Measurements from ENCODE around the gene FOXC1. TPM values are rescaled to one million over a fixed set of nuclear protein-coding genes. Genes with fewer than 3 reads are reported as not detected.

FOXC1 gene
- total RNA-seq, 4 donors from 2014 or later = 0.92 to 3.9 (median 2.0) TPM

GRCh38 chr6:1619098-1619672 is 9.5 kb downstream of the FOXC1 start:
- Histone ChIP-seq H3K27ac (no peak overlapping the region), H3K27me3 (peaks cover 38 to 74% (median 57%) of the 10 kb centered on the region in 3 donors), H3K36me3 (no peaks in the 10 kb centered on the region), H3K9me3 (no peaks in the 10 kb centered on the region), H3K4me1 (peaks cover 0 to 6% of the 10 kb centered on the region in 2 donors), H3K4me3 (peak overlapping the region in 2 of 4 donors; percentile 26 to 38)
- ATAC-seq (no peak), DNase-seq (no peak)
- TF ChIP-seq POLR2A (IDR thresholded peaks at IDR 0.05) (no peak), CTCF (IDR thresholded peaks at IDR 0.05 in 4 of 5, conservative IDR thresholded peaks at IDR 0.05 in 1 of 5) (no peak)
- intact Hi-C loops (cut with DNase I; ENCODE audit: low total_unique reads) (no loop called here), in situ Hi-C loops (cut with MboI; ENCODE audit: low sequenced_read_pairs in 4 of 4) (loop anchor here in 1 of 4 donors (25.0 kb wide), 1 partner anchor 493 kb away; no protein-coding TSS in a partner anchor)

- intact Hi-C loops (cut with DNase I; ENCODE audit: low total_unique reads) (no loop called here), in situ Hi-C loops (cut with MboI; ENCODE audit: low sequenced_read_pairs in 4 of 4) (loop anchor here in 1 of 4 donors (25.0 kb wide), 1 partner anchor 492 kb away; no protein-coding TSS in a partner anchor)
- ATAC-seq = no peak
- Histone ChIP-seq H3K36me3 (no peaks in the 10 kb centered on the region), H3K9me3 (no peaks in the 10 kb centered on the region), H3K4me1 (peaks cover 0 to 10% of the 10 kb centered on the region in 2 donors), H3K27me3 (peaks cover 38 to 75% (median 55%) of the 10 kb centered on the region in 3 donors), H3K4me3 (peak overlapping the region; percentile 16 to 38 (median 28)), H3K27ac (no peak overlapping the region)
- TF ChIP-seq POLR2A (IDR thresholded peaks at IDR 0.05) (no peak), CTCF (IDR thresholded peaks at IDR 0.05 in 4 of 5, conservative IDR thresholded peaks at IDR 0.05 in 1 of 5) (no peak)
- DNase-seq = no peak
Measured at GRCh38 chr6:1619673-1620503, 10.2 kb downstream of the FOXC1 start.

GRCh38 chr6:1620504-1621069 is 10.9 kb downstream of the FOXC1 start:
- H3K27me3 ChIP-seq = peaks cover 45 to 75% (median 58%) of the 10 kb centered on the region in 3 donors
- TF ChIP-seq CTCF (IDR thresholded peaks at IDR 0.05 in 4 of 5, conservative IDR thresholded peaks at IDR 0.05 in 1 of 5) = no peak
- TF ChIP-seq POLR2A (IDR thresholded peaks at IDR 0.05) = no peak
- H3K4me1 ChIP-seq = peaks cover 3 to 14% of the 10 kb centered on the region in 2 donors
- H3K27ac ChIP-seq = no peak overlapping the region
- no peak overlapping the region for H3K4me3 ChIP-seq
- in situ Hi-C loops (cut with MboI; ENCODE audit: low sequenced_read_pairs in 4 of 4) = loop anchor here in 1 of 4 donors (25.0 kb wide), 1 partner anchor 492 kb away; no protein-coding TSS in a partner anchor
- ATAC-seq (no peak), DNase-seq (no peak)
- no peaks in the 10 kb centered on the region for H3K36me3 ChIP-seq
- no peaks in the 10 kb centered on the region for H3K9me3 ChIP-seq
- intact Hi-C loops (cut with DNase I; ENCODE audit: low total_unique reads) = no loop called here

GRCh38 chr6:1621070-1621701 is 11.5 kb downstream of the FOXC1 start:
- Histone ChIP-seq H3K27ac (no peak overlapping the region), H3K4me3 (no peak overlapping the region), H3K4me1 (peaks cover 4 to 14% of the 10 kb centered on the region in 2 donors), H3K27me3 (peaks cover 50 to 75% (median 62%) of the 10 kb centered on the region in 3 donors), H3K9me3 (no peaks in the 10 kb centered on the region), H3K36me3 (no peaks in the 10 kb centered on the region)
- TF ChIP-seq CTCF (IDR thresholded peaks at IDR 0.05 in 4 of 5, conservative IDR thresholded peaks at IDR 0.05 in 1 of 5) (no peak), POLR2A (IDR thresholded peaks at IDR 0.05) (no peak)
- ATAC-seq (no peak), DNase-seq (no peak)
- intact Hi-C loops (cut with DNase I; ENCODE audit: low total_unique reads) = no loop called here
- in situ Hi-C loops (cut with MboI; ENCODE audit: low sequenced_read_pairs in 4 of 4) = loop anchor here in 1 of 4 donors (25.0 kb wide), 1 partner anchor 491 kb away; no protein-coding TSS in a partner anchor
